ENCODE measurements around the gene ZNF865.

DNA sequence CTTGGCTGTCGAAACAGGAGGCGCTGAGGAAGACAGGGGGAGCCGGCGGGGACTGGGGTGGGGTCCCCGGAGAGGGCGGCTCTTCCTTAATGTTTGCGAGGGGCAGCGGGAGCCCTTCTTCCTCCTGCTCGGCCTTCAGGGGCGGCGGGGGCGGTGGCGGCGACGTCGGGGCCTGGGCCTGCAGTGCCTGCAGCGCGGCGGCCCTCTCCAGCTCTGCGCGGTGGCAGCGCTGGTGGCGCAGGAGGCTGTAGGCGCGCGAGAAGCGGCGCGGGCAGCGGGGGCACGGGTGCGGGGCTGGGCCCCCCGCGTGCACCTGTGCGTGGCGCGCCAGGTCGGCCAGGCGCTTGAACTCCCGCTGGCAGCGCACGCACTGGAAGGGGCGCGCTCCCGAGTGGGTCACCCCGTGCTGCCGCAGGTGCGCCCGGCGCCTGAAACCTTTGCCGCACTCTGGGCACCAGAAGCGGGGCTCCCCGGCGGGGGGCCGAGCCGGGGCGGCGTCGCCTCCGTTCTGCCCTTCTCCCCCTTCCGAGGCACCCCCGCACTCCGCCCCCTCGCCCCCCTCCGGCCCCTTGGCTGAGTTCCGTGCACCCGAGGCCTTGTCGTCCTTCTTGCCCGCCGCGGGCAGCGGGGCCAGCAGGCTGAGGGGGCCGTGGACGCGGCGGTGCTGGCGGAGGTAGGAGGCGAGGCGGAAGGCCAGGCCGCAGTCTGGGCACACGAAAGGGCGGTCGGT is 27.3 kb upstream of the ZNF865 start:
- no peak for TF ChIP-seq POLR2A (IDR thresholded peaks at IDR 0.05)
- TF ChIP-seq, protein P1, sequence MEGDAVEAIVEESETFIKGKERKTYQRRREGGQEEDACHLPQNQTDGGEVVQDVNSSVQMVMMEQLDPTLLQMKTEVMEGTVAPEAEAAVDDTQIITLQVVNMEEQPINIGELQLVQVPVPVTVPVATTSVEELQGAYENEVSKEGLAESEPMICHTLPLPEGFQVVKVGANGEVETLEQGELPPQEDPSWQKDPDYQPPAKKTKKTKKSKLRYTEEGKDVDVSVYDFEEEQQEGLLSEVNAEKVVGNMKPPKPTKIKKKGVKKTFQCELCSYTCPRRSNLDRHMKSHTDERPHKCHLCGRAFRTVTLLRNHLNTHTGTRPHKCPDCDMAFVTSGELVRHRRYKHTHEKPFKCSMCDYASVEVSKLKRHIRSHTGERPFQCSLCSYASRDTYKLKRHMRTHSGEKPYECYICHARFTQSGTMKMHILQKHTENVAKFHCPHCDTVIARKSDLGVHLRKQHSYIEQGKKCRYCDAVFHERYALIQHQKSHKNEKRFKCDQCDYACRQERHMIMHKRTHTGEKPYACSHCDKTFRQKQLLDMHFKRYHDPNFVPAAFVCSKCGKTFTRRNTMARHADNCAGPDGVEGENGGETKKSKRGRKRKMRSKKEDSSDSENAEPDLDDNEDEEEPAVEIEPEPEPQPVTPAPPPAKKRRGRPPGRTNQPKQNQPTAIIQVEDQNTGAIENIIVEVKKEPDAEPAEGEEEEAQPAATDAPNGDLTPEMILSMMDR (IDR thresholded peaks at IDR 0.05) = no peak

All from ovary (tissue), 3 donors.